Right lobe of liver (tissue), 6 donors: ENCODE data around the gene DGKI. TPM values are rescaled to one million over a fixed set of nuclear protein-coding genes. Genes with fewer than 3 reads are reported as not detected.

Source experiments
- ATAC-seq, 4 donors: fragments of 200-7000 bp; cut with Tn5 transposase; one replicate each; pipeline ENCODE4 v1.9.1; 2020; ENCODE audit warnings: mild to moderate bottlenecking in 4 of 4, moderate library complexity in 4 of 4
- DNase-seq, 3 donors: peaks; one replicate each; pipeline ENCODE4 v3.0.0-alpha.2; 2020
- H3K27ac ChIP-seq, 3 donors: fragments of 200-600 bp; one replicate each; pipeline ENCODE4 v1.8.0; 2022
- H3K27me3 ChIP-seq, 2 donors: fragments of 200-600 bp; one replicate each; pipeline ENCODE4 v1.8.0; 2022
- H3K36me3 ChIP-seq, 4 donors: fragments of 200-600 bp; sonication (generic) in 1 of 4; one replicate each; pipeline versions ENCODE4 v1.5.1 to v1.8.0; 2017 to 2022; ENCODE audit warnings: control low read depth in 1 of 4
- H3K4me1 ChIP-seq, 4 donors: fragments of 200-600 bp; sonication (generic) in 1 of 4; one replicate each; pipeline versions ENCODE4 v1.5.1 to v1.8.0; 2017 to 2022; ENCODE audit warnings: control low read depth in 1 of 4
- H3K4me3 ChIP-seq, 3 donors: fragments of 200-600 bp; one replicate each; pipeline ENCODE4 v1.8.0; 2022
- H3K9me3 ChIP-seq, 4 donors: fragments of 200-600 bp; sonication (generic) in 1 of 4; one replicate each; pipeline versions ENCODE4 v1.5.1 to v1.8.0; 2017 to 2022; ENCODE audit warnings: control low read depth in 1 of 4
- POLR2A ChIP-seq: fragments of 450-650 bp; IDR thresholded peaks from one replicate; pipeline ENCODE4 v1.6.1; 2017; ENCODE audit warnings: antibody characterized with exemption, mild to moderate bottlenecking
- WGBS: methylation state at CpG from one replicate; pipeline ENCODE4 v1.1.6; 2018; ENCODE audit warnings: low coverage, low lambda C conversion rate; ENCODE audit not compliant: insufficient coverage; ENCODE audit errors: missing lambda C conversion rate; 5-methylcytosine and 5-hydroxymethylcytosine counted together
- intact Hi-C, 2 donors: fragments of 100-400 bp; cut with DNase I; formaldehyde crosslinking; loops; one replicate each; pipeline versions ENCODE4 v1.11.2 to v1.14.1; 2022
- total RNA-seq, 6 experiments: library from RNA; depleted of rRNA in 2 of 6; stranded (reverse); fragments of >200 nt in 2 of 6; fragmentation: NEBNext Ultra II Directional in 3 of 6; extraction: Animal tissue kit (Norgen Biotek cat#: 25700) in 3 of 6; gene quantifications; one replicate each; pipeline versions ENCODE4 v1.1.0 to v1.2.4, GENCODE V29; 2016 to 2023
- TF ChIP-seq, protein P1 (sequence below), 4 donors: fragments of 200-600 bp in 3 of 4; fragments of 450-650 bp in 1 of 4; IDR thresholded peaks; one replicate each; pipeline versions ENCODE4 v1.5.1 to v1.8.0; 2016 to 2022; ENCODE audit warnings: antibody characterized with exemption in 4 of 4, mild to moderate bottlenecking in 2 of 4
- donor health status: DM: no; HTN: yes; CAD: no.
- donor health status: DM: no; HTN: no; CAD: no.
- donor health status: DM: no; HTN: no; CAD: no.
- donor health status: DM: no; HTN: yes; CAD: no.
- donor health status: DM: no; HTN: yes; CAD: no.

DGKI gene
- total RNA-seq, 6 experiments from 2014 or later: 0.05 to 0.35 (median 0.06) TPM; not detected in 1

DNA sequence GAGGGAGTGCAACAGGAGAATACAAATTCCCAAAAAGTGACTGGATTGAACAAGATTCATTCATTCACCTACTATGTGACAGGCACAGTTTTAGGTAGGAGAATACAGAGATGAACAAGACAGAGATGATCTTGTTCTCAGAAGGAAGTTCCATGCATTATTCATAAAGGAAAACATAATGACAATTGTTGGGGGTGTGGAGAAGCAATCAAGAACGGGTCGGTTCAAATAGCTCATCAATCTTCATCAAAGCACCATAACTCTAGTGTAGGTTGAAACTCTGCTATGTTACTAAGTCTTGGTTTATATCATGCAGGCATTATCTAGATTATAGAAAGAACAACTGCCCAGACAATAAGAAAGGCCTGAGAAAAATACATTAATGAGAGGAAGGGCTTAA lies 243.7 kb downstream of the DGKI start:
- intact Hi-C loops: no loop called here
- Histone ChIP-seq H3K27me3 (no peaks in the 10 kb centered on the region), H3K36me3 (no peaks in the 10 kb centered on the region), H3K27ac (no peak overlapping the region), H3K4me1 (no peaks in the 10 kb centered on the region), H3K9me3 (no peaks in the 10 kb centered on the region), H3K4me3 (no peak overlapping the region)
- ATAC-seq: no peak
- no peak for DNase-seq
- no peak for TF ChIP-seq POLR2A
- TF ChIP-seq, protein P1, sequence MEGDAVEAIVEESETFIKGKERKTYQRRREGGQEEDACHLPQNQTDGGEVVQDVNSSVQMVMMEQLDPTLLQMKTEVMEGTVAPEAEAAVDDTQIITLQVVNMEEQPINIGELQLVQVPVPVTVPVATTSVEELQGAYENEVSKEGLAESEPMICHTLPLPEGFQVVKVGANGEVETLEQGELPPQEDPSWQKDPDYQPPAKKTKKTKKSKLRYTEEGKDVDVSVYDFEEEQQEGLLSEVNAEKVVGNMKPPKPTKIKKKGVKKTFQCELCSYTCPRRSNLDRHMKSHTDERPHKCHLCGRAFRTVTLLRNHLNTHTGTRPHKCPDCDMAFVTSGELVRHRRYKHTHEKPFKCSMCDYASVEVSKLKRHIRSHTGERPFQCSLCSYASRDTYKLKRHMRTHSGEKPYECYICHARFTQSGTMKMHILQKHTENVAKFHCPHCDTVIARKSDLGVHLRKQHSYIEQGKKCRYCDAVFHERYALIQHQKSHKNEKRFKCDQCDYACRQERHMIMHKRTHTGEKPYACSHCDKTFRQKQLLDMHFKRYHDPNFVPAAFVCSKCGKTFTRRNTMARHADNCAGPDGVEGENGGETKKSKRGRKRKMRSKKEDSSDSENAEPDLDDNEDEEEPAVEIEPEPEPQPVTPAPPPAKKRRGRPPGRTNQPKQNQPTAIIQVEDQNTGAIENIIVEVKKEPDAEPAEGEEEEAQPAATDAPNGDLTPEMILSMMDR (IDR thresholded peaks at IDR 0.05): no peak
- WGBS: 29% methylated on average over 2 of the region's 2 CpGs

DNA sequence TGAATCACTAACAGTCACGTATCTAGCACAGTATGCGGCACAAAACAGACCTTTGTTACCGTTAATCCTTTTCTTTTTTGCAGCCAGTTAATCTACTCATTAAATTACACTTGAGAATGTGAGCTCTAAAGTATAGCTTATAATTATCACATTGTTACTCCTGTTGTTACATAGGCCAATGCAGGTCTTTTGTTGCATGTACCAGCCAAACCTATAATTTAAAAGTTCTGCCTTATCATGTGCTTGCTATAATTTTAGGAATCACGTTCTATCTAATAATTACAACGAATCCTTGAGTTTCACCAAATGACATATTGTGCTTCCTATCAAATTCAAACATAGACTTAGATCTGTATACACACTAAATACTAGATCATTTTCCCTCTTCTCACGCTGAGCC lies 245.1 kb downstream of the DGKI start:
- DNase-seq (no peak), ATAC-seq (no peak)
- no peaks in the 10 kb centered on the region for H3K9me3 ChIP-seq
- WGBS: 80% methylated on average over 6 of the region's 6 CpGs
- intact Hi-C loops: no loop called here
- H3K27me3 ChIP-seq: no peaks in the 10 kb centered on the region
- no peak overlapping the region for H3K27ac ChIP-seq
- H3K4me3 ChIP-seq: no peak overlapping the region
- no peaks in the 10 kb centered on the region for H3K4me1 ChIP-seq
- TF ChIP-seq, protein P1 (IDR thresholded peaks at IDR 0.05): no peak
- no peak for TF ChIP-seq POLR2A
- no peaks in the 10 kb centered on the region for H3K36me3 ChIP-seq

DNA sequence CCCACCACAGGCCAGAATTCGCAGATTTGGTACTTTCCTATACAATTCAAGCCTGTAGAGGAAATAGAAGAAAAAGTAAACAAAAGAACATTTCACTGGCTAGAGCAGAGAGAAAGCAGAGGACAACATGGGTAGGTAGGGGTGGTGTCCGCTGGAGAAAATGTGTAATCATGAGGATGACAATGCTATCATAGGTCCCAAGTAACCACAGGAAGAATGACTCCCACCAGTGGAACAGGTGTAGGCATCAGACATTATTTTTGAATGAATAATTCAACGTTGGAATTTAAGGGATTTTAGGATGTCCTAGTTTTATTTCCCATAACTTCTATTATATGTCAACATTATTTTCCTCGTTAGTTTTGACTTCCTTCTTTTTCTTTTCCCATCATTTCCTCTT lies 248.9 kb downstream of the DGKI start:
- Histone ChIP-seq H3K4me3 (no peak overlapping the region), H3K27ac (no peak overlapping the region), H3K27me3 (no peaks in the 10 kb centered on the region), H3K9me3 (no peaks in the 10 kb centered on the region), H3K36me3 (no peaks in the 10 kb centered on the region), H3K4me1 (no peaks in the 10 kb centered on the region)
- TF ChIP-seq, protein P1 (IDR thresholded peaks at IDR 0.05): no peak
- no peak for TF ChIP-seq POLR2A
- DNase-seq (no peak), ATAC-seq (no peak)
- intact Hi-C loops: no loop called here
- 58% methylated on average over 4 of the region's 4 CpGs for WGBS

DNA sequence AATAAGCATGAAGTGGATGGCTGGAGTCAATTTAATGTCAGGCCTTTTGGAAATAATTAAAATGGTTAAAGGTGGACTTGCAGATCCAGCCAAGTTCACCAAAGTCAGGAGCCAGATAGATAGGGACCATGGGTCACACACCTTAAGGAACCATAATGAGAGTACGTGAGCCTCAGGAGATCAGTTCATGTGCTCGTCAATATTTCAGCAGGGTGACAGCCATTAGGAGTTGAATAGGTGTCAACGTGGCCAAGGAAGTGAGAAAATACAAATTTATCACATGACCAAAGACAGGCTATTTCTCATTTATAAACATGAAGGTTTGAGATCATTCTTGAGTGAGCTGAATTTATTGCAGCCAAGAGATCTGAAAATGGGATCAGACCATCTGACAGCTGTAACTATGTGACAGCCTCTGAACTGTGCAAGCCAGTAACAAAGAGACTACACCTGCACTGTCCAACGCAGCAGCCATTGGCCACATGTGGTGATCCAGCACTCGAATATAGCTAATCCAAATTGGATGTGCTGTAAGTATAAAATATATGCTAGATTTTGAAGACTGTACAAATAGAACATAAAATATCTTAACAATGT lies 253.6 kb downstream of the DGKI start:
- H3K27ac ChIP-seq: no peak overlapping the region
- H3K36me3 ChIP-seq: no peaks in the 10 kb centered on the region
- H3K4me3 ChIP-seq: no peak overlapping the region
- no peaks in the 10 kb centered on the region for H3K27me3 ChIP-seq
- DNase-seq (no peak), ATAC-seq (no peak)
- intact Hi-C loops: no loop called here
- TF ChIP-seq, protein P1 (IDR thresholded peaks at IDR 0.05): no peak
- no peak for TF ChIP-seq POLR2A
- no peaks in the 10 kb centered on the region for H3K9me3 ChIP-seq
- no peaks in the 10 kb centered on the region for H3K4me1 ChIP-seq
- WGBS: 55% methylated on average over 5 of the region's 5 CpGs
